ENCODE results near the gene GCN1. TPM values are rescaled to one million over a fixed set of nuclear protein-coding genes. Genes with fewer than 3 reads are reported as not detected.

Gene GCN1
- total RNA-seq, 1 experiment from 2014 or later = 117 TPM

- ChIA-PET POLR2A (interaction anchor here (0.9 to 6.1 kb wide), 3 partner anchors 24 to 103 kb away, joined by 3 to 46 read pairs (median 3); partner anchors contain the start of gene RAB35), CTCF (interaction anchor here (0.8 kb wide), 1 partner anchor 135 kb away, joined by 4 read pairs; no protein-coding TSS in a partner anchor)
- no peaks in the 10 kb centered on the region for H3K27me3 Mint-ChIP-seq (ENCODE audit: insufficient read depth, unreplicated experiment)
- DNase-seq (ENCODE audit: unreplicated experiment) = no peak
- H3K4me1 Mint-ChIP-seq (ENCODE audit: insufficient read depth, unreplicated experiment) = peaks cover 7% of the 10 kb centered on the region
- no TSS peak for BruUV-seq (replicated peaks)
- no peak overlapping the region for H3K4me3 Mint-ChIP-seq (ENCODE audit: unreplicated experiment)
- no peaks in the 10 kb centered on the region for H3K9me3 Mint-ChIP-seq (ENCODE audit: unreplicated experiment)
- TF ChIP-seq CTCF (IDR thresholded peaks at IDR 0.05; ENCODE audit: unreplicated experiment) = no peak
- no peak overlapping the region for H3K27ac Mint-ChIP-seq (ENCODE audit: low read depth, unreplicated experiment)
- H3K36me3 Mint-ChIP-seq (ENCODE audit: insufficient read depth, unreplicated experiment) = peaks cover 43% of the 10 kb centered on the region
- intact Hi-C loops (cut with micrococcal nuclease) = no loop called here
Observed at GRCh38 chr12:120092551-120093335, 101.8 kb downstream of the GCN1 start.

GRCh38 chr12:120091371-120092090 lies 103.0 kb downstream of the GCN1 start:
- BruUV-seq (replicated peaks) = no TSS peak
- Mint-ChIP-seq H3K36me3 (ENCODE audit: insufficient read depth, unreplicated experiment) (peaks cover 31% of the 10 kb centered on the region), H3K27me3 (ENCODE audit: insufficient read depth, unreplicated experiment) (no peaks in the 10 kb centered on the region), H3K27ac (ENCODE audit: low read depth, unreplicated experiment) (no peak overlapping the region), H3K4me1 (ENCODE audit: insufficient read depth, unreplicated experiment) (peaks cover 19% of the 10 kb centered on the region), H3K9me3 (ENCODE audit: unreplicated experiment) (no peaks in the 10 kb centered on the region), H3K4me3 (ENCODE audit: unreplicated experiment) (no peak overlapping the region)
- DNase-seq (ENCODE audit: unreplicated experiment) = no peak
- CTCF ChIA-PET = interaction anchor here (1.0 to 1.3 kb wide), 3 partner anchors 63 to 311 kb away, joined by 3 read pairs; partner anchors contain the start of gene RPLP0
- POLR2A ChIA-PET = interaction anchor here (2.8 to 6.1 kb wide), 2 partner anchors 25 to 103 kb away, joined by 15 to 46 read pairs; partner anchors contain the start of genes BICDL1 and RAB35
- intact Hi-C loops (cut with micrococcal nuclease) = no loop called here
- TF ChIP-seq CTCF (IDR thresholded peaks at IDR 0.05; ENCODE audit: unreplicated experiment) = no peak

- no peak for DNase-seq (ENCODE audit: unreplicated experiment)
- H3K27ac Mint-ChIP-seq (ENCODE audit: low read depth, unreplicated experiment) = no peak overlapping the region
- intact Hi-C loops (cut with micrococcal nuclease) = no loop called here
- POLR2A ChIA-PET = interaction anchor here (2.8 to 6.1 kb wide), 2 partner anchors 26 to 102 kb away, joined by 15 to 46 read pairs; partner anchors contain the start of genes BICDL1 and RAB35
- TF ChIP-seq CTCF (IDR thresholded peaks at IDR 0.05; ENCODE audit: unreplicated experiment) = no peak
- H3K4me3 Mint-ChIP-seq (ENCODE audit: unreplicated experiment) = no peak overlapping the region
- no peaks in the 10 kb centered on the region for H3K27me3 Mint-ChIP-seq (ENCODE audit: insufficient read depth, unreplicated experiment)
- no peaks in the 10 kb centered on the region for H3K9me3 Mint-ChIP-seq (ENCODE audit: unreplicated experiment)
- CTCF ChIA-PET = interaction anchor here (0.7 to 1.3 kb wide), 5 partner anchors 62 to 344 kb away, joined by 3 read pairs; partner anchors contain the start of gene RPLP0
- H3K4me1 Mint-ChIP-seq (ENCODE audit: insufficient read depth, unreplicated experiment) = peaks cover 23% of the 10 kb centered on the region
- no TSS peak for BruUV-seq (replicated peaks)
- H3K36me3 Mint-ChIP-seq (ENCODE audit: insufficient read depth, unreplicated experiment) = peaks cover 25% of the 10 kb centered on the region
Observed at GRCh38 chr12:120090626-120091295, 103.8 kb downstream of the GCN1 start.
